NCI-H345 treated with DMSO at 0.1 percent for 48 hours (cell line): ENCODE measurements around the gene RNF208.

Experiments
- DNase-seq: peaks from one replicate; lab custom pipeline; 2025; ENCODE audit not compliant: unreplicated experiment; lab: John Stamatoyannopoulos, UW

The RNF208 gene

GRCh38 chr9:137178201-137178938, 43.7 kb downstream of the RNF208 start:
- DNase-seq, result no peak

DNA sequence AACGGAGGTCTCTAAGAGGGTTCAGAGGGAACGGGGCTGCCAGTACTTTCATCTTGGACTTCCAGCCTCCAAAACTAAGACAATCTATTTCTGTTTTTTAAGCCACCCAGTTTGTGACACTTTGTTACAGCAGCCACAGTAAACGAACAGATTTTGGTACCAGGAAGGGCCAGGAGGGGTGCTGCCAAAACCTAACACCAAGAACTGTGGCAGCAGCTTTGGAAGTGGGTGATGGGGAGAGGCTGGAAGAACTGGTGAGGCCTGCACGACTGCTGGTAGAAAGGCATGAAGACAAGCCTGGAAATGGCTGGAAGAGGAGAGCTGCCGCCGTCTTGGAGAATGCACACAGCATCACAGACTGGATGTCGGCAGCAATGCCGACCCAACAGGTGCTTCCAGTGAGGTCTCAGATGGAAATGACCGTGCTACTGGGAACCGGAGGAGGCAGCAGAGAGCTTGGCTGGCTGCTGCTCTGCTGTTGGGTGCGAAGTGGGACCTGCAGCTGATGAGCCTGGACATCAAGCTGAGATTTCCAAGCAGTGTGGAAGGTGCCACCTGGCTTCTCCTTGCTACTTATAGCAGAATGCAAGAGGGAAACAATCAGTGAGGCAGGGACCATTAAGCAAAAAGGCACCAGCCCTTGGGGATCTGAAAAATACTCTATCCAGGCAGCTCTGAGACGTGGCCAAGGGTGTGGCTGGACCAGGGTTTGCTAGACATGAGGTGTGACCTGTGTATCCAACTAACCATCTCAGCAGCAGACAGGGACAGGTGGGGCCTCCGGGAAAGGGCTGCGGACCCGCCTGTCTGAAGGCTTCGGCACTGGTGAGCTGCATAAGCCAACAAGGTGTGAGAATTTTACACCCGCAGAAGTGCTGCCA, 45.5 kb downstream of the RNF208 start:
- no peak for DNase-seq

DNA sequence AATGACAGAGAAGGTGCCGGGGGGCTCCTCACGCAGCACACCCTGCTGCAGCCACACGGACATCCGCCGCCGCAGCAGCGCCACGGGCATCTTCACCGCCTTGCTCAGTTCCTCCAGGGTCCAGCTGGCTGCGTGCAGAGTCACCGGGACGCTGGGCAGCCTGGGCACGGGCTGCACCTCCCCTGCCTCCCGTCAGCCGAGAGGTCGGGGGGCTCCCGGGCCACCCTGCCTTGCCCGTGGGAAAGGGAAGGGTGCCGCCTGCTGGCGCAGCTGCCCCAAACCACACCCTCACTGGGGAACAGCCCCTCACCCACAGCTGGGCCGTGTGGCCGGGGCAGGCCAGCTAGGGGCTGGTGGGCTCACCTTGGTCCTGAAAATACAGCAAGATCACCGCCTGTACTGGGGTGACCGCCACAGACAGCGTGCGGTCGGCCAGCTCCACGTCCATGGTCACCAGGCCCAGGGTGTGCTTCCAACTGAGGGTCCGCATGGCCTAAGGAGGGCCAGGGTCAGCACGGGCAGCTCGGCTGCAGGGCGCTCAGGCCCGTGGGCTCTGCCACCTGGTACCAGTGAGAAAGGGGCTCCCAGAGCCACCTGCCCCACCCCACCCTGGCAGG, 46.6 kb downstream of the RNF208 start:
- no peak for DNase-seq

DNA sequence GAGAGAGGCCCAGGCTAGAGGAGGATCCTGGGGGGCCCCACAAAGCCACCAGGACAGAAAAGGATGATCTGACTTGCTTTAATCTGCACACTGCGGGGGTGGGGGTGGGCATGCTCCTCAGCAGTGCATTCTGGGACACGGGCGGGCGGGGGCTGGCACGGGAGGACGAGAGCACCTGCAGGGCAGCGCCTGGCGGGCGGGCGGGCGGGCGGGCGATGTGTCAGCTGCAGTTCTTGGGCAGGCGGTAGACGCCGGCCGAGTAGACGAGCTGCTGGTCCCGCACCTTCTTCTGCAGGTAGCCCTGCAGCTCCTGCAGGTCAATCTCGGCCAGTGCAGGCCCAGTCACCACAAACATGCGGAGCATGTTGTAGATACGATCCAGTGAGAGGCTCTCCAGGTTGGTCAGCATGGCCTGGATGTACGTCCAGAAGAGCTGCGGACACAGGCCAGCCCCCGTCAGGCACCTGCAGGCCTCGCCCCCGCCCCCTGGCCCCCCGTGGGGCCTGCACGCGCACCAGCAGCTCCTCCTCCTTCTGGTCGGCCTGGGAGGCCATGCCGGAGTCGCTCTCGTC, 47.2 kb downstream of the RNF208 start:
- no peak for DNase-seq

DNA sequence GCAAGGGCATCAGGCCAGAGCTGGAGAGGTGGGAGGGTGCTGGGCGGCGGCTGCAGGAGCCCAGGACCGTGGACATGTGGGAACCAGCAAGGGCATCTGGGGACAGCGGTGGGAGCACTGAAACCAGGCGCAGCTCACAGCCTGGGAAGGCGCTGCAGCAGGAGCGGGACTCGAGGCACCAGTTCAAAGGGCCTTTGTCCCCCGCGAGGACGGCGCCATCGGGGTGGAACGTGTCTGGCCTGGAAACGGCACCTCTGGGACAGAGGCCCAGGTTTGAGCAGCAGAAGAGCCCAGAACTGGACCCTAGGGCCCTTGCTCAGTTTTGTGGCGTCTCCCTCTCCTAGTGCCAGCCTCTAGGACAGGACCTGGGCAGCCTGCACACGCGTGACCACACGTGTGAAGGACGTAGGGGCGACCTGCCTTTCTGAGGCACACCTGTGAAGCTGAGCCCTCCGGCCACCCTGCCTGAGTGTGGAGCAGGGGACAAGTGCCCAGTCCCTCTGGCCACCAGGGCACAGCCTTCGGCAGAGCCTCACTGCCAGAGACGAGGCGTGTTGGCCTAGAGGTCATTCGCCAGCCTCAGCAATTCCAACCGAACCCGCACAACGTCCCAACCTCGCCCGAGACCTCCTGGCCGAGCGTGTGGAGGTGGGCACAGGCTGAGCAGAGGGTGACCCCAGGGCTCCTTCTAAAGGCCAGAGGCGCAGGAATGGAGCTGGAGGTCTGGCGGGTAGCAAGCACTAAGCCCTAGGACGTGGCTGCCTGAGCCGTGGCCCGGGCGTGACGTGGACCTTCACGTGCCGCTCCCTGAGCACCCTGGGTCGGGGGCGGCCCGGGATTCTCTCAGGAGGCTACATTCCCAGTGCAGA, 48.0 kb downstream of the RNF208 start:
- DNase-seq, result no peak

DNA sequence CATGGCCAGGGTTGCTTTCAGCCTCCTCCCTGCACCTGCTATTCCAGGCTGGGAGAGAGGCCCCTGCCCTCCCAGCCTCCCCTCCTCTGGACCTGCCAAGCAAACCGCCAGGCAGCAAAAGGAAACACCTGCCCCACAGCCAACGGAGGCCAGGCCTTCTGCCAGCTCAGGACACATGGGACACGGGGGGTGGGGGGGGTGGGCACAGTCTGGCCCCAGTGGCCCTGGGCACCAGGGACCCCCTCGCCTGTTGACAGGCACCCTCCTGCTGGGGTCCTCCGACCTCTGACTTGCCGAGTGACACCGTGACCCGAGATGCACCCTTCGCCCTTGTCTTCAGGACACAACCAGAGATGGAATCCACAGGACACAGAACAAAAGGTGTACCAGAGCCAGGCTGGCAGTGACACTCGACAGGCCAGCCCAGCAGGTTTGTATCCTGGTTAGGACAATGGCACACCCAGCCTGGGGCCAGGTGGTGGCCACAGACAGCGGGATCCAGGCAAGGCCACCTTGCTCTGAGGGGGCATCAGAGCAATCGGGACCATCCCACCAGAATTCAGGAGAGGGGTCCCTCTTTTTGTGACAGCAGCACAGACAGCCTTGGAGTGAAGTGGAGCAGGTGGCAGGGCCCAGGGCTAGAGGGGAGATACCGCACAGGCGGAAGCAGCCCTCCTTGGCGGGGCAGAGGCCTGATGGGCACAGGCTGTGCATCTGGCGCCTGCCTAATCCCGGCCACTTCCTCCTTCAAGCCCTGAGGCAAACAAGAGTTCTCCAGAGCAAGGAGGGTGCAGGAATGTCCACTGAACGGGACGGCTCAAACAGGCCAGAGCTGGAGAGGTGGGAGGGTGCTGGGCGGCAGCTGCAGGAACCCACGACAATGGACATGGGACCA, 48.9 kb downstream of the RNF208 start:
- DNase-seq, result no peak

DNA sequence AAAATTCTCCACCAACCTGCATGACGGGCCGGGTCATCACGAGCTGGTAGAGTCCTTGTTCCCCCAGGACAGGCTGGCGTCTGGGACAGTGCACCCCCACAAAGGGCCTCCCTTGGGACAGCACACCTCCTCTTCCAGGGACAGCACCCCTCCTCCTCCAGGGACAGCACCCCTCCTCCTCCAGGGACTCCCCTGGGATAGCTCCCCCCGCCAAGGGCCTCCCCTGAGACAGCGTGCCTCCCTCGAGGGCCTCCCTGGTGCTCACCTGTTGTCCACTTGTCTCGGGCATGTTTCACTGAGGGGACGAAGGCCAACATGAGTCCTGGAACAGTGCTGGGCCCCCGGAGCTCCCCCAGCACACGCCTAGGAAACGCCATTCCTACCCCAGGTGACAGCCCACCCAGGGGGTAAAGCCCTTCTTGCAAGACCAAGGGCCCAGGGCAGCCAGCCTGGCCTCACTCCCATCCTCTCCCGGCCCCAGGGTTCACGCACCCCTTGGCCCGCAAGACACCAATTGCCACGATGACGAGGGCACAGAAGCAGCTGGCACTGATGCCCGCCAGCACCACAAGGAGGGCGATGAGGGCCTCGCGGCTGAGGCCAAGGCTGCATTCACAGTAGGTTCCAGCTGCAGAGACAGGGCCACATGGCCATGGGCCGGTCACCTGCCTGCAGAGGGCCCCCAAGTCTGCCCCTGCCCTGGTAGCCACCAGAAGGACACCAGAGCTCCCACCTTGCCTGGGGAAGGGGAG, 50.7 kb downstream of the RNF208 start:
- DNase-seq, result no peak

DNA sequence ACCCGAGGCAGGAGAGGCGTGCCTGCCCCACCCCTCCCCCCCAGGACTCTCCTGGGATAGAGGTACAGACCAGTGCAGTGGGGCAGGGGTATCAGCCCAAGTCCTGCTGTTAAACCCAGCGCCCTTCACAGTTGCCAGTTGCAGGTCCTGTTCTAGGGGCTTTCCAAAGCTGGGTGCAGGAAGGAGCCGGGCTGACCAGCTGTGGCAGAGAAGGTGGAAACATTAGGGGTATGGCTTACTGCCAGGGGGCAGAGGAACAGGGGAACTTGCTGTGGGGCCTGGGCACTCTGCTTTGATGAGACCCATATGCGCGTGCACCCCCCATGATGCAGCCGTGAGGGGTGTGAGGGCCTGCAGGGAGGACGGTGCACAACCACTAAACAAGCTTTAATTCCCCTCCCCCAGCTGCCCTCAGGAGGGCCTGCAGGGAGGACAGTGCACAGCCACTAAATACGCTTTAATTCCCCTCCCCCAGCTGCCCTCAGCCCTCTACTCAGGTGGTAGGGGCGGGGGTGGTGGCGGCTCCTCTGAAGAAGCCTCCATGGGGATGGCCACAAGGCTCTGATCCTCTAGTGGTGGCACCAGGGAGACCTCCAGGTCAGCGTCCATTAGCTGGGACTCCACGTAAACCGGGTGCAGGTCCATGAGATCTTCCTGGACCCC, 51.4 kb downstream of the RNF208 start:
- no peak for DNase-seq
